Type B pancreatic cell (in vitro differentiated cells): ENCODE measurements around the gene SLC25A25. TPM values are rescaled to one million over a fixed set of nuclear protein-coding genes. Genes with fewer than 3 reads are reported as not detected.

Source experiments
- DNase-seq: peaks from one replicate; pipeline ENCODE4 v3.0.0; 2021; ENCODE audit warnings: mixed read lengths; ENCODE audit not compliant: unreplicated experiment; ENCODE audit errors: extremely low spot score
- H3K27ac Mint-ChIP-seq: 2 replicates; pipeline ENCODE4 v1.8.0; 2021; ENCODE audit warnings: mild to moderate bottlenecking, mixed read lengths
- H3K27me3 Mint-ChIP-seq: 2 replicates; pipeline ENCODE4 v1.8.0; 2021; ENCODE audit warnings: mixed read lengths
- H3K36me3 Mint-ChIP-seq: 2 replicates; pipeline ENCODE4 v1.8.0; 2021; ENCODE audit warnings: mixed read lengths
- H3K4me1 Mint-ChIP-seq: one replicate; pipeline ENCODE4 v1.8.0; 2021; ENCODE audit warnings: mixed read lengths; ENCODE audit not compliant: unreplicated experiment
- H3K4me3 Mint-ChIP-seq: 2 replicates; pipeline ENCODE4 v1.8.0; 2021; ENCODE audit warnings: mild to moderate bottlenecking, mixed read lengths
- H3K9me3 Mint-ChIP-seq: 2 replicates; pipeline ENCODE4 v1.8.0; 2021; ENCODE audit warnings: mixed read lengths
- CTCF ChIP-seq: fragments of 200-600 bp; sonication (generic); conservative IDR thresholded peaks from 2 replicates; pipeline ENCODE4 v1.5.0; 2021; ENCODE audit warnings: antibody characterized with exemption, mild to moderate bottlenecking
- total RNA-seq: library from RNA; stranded (reverse); gene quantifications from 2 replicates; pipeline ENCODE4 v1.2.1, GENCODE V29; 2021; ENCODE audit warnings: low replicate concordance

Gene SLC25A25
- total RNA-seq, 1 donor from 2014 or later: 19.1 TPM

- H3K4me1 Mint-ChIP-seq: peaks cover 5% of the 10 kb centered on the region
- no peaks in the 10 kb centered on the region for H3K36me3 Mint-ChIP-seq
- no peaks in the 10 kb centered on the region for H3K9me3 Mint-ChIP-seq
- TF ChIP-seq CTCF: no peak
- H3K4me3 Mint-ChIP-seq: no peak overlapping the region
- H3K27ac Mint-ChIP-seq: no peak overlapping the region
- DNase-seq: no peak
- H3K27me3 Mint-ChIP-seq: no peaks in the 10 kb centered on the region
Observed at GRCh38 chr9:128155736-128156500, 87.9 kb downstream of the SLC25A25 start.

Other genes with a start within 250 kb of the SLC25A25 start
- 0.86 and 1.6 TPM in 2 replicates for gene ENG, start 213.6 kb upstream of the SLC25A25 start, total RNA-seq
- gene AK1, start 190.6 kb upstream of the SLC25A25 start, total RNA-seq: 35.2 and 59.8 TPM in 2 replicates
- 19.8 and 32.6 TPM in 2 replicates for gene ST6GALNAC6, start 168.6 kb upstream of the SLC25A25 start, total RNA-seq
- 11.9 and 17.5 TPM in 2 replicates for gene ST6GALNAC4, start 151.2 kb upstream of the SLC25A25 start, total RNA-seq
- 5.8 and 9.4 TPM in 2 replicates for gene PIP5KL1, start 137.5 kb upstream of the SLC25A25 start, total RNA-seq
- gene DPM2, start 130.4 kb upstream of the SLC25A25 start, total RNA-seq: 41.6 and 56.3 TPM in 2 replicates
- gene EEIG1, start 87.2 kb upstream of the SLC25A25 start, total RNA-seq: 61.1 and 74.8 TPM in 2 replicates
- 6.7 and 10.3 TPM in 2 replicates for gene NAIF1, start 912 bp upstream of the SLC25A25 start, total RNA-seq
- gene PTGES2, start 59.5 kb downstream of the SLC25A25 start, total RNA-seq: 67.2 and 85.0 TPM in 2 replicates
- gene LCN2, start 81.2 kb downstream of the SLC25A25 start, total RNA-seq: 10.7 and 12.4 TPM in 2 replicates
- gene BBLN, start 92.0 kb downstream of the SLC25A25 start, total RNA-seq: 108 and 150 TPM in 2 replicates
- 141 and 186 TPM in 2 replicates for gene CIZ1, start 123.3 kb downstream of the SLC25A25 start, total RNA-seq
- 16.3 and 112 TPM in 2 replicates for gene DNM1, start 135.1 kb downstream of the SLC25A25 start, total RNA-seq
- 91.5 and 124 TPM in 2 replicates for gene GOLGA2, start 207.8 kb downstream of the SLC25A25 start, total RNA-seq
- gene SWI5, start 208.0 kb downstream of the SLC25A25 start, total RNA-seq: 23.0 and 25.1 TPM in 2 replicates